Activated CD8-positive, alpha-beta T cell treated with anti-CD3 and anti-CD28 coated beads for 36 hours (primary cell): ENCODE measurements around the gene HACE1. TPM values are rescaled to one million over a fixed set of nuclear protein-coding genes. Genes with fewer than 3 reads are reported as not detected.
"Not testable (repeated sequence)": the region's sequence is repeated elsewhere in the genome, so short reads cannot be mapped to it uniquely, and the experiment has no call there.

Experiments
- ATAC-seq: fragments of 200-7000 bp; cut with Tn5 transposase; one replicate; pipeline ENCODE4 v1.10.0; 2021; ENCODE audit warnings: mild to moderate bottlenecking, moderate library complexity
- CTCF ChIA-PET: fragments of 350-600 bp; sonication (Branson Sonifier 250); formaldehyde crosslinking; loops from one replicate; lab custom pipeline; 2021; ENCODE audit warnings: antibody characterized with exemption; lab: Charles Lee
- POLR2A ChIA-PET: fragments of 350-600 bp; sonication (Branson Sonifier 250); formaldehyde crosslinking; loops from one replicate; lab custom pipeline; 2021; ENCODE audit warnings: antibody characterized with exemption; lab: Charles Lee
- DNase-seq: peaks from one replicate; pipeline ENCODE4 v3.0.0-alpha.2; 2020
- H3K27ac Mint-ChIP-seq: one replicate; pipeline ENCODE4 v1.8.0; 2021; ENCODE audit warnings: mild to moderate bottlenecking, mixed read lengths
- H3K27me3 Mint-ChIP-seq: one replicate; pipeline ENCODE4 v1.8.0; 2021; ENCODE audit warnings: mixed read lengths
- H3K36me3 Mint-ChIP-seq: one replicate; pipeline ENCODE4 v1.8.0; 2021; ENCODE audit warnings: low read depth, mixed read lengths
- H3K4me1 Mint-ChIP-seq: one replicate; pipeline ENCODE4 v1.8.0; 2021; ENCODE audit warnings: low read depth, mixed read lengths
- H3K4me3 Mint-ChIP-seq: one replicate; pipeline ENCODE4 v1.8.0; 2021; ENCODE audit warnings: mild to moderate bottlenecking, moderate library complexity, mixed read lengths
- H3K9me3 Mint-ChIP-seq: one replicate; pipeline ENCODE4 v1.8.0; 2021; ENCODE audit warnings: mixed read lengths
- CTCF ChIP-seq: fragments of 200-600 bp; IDR thresholded peaks from one replicate; pipeline ENCODE4 v1.8.0; 2022; ENCODE audit warnings: antibody characterized with exemption, mild to moderate bottlenecking
- intact Hi-C: fragments of 100-400 bp; cut with micrococcal nuclease; formaldehyde crosslinking; loops from one replicate; pipeline ENCODE4 v1.10.0; 2022
- total RNA-seq, 2 experiments: library from RNA; stranded (reverse); gene quantifications; one replicate each; pipeline ENCODE4 v1.2.3, GENCODE V29; 2021

The HACE1 gene
- total RNA-seq, 2 experiments from 2014 or later = 14.5 to 17.5 TPM

- Mint-ChIP-seq H3K4me3 (no peak overlapping the region), H3K4me1 (no peaks in the 10 kb centered on the region), H3K27me3 (no peaks in the 10 kb centered on the region), H3K27ac (no peak overlapping the region), H3K9me3 (peaks cover 20% of the 10 kb centered on the region), H3K36me3 (peaks cover 61% of the 10 kb centered on the region)
- no peak for TF ChIP-seq CTCF
- ChIA-PET POLR2A (no interaction called here), CTCF (interaction anchor here (2.6 kb wide), 1 partner anchor 71 kb away, joined by 8 read pairs; no protein-coding TSS in a partner anchor)
- DNase-seq (no peak), ATAC-seq (no peak)
- intact Hi-C loops = no loop called here
Measured at GRCh38 chr6:104754788-104755409, 104.8 kb downstream of the HACE1 start.

- intact Hi-C loops = no loop called here
- ChIA-PET POLR2A (no interaction called here), CTCF (interaction anchor here (0.6 to 1.4 kb wide), 2 partner anchors 14 to 70 kb away, joined by 3 to 5 read pairs; no protein-coding TSS in a partner anchor)
- Mint-ChIP-seq H3K4me3 (no peak overlapping the region), H3K9me3 (peaks cover 20% of the 10 kb centered on the region), H3K27me3 (no peaks in the 10 kb centered on the region), H3K36me3 (peaks cover 48% of the 10 kb centered on the region), H3K4me1 (no peaks in the 10 kb centered on the region), H3K27ac (no peak overlapping the region)
- ATAC-seq (no peak), DNase-seq (no peak)
- TF ChIP-seq CTCF = no peak
Measured at GRCh38 chr6:104753251-104753650, 106.5 kb downstream of the HACE1 start.

- DNase-seq = no peak
- ATAC-seq = no peak
- peaks cover 27% of the 10 kb centered on the region for H3K36me3 Mint-ChIP-seq
- peaks cover 12% of the 10 kb centered on the region for H3K9me3 Mint-ChIP-seq
- H3K4me3 Mint-ChIP-seq = no peak overlapping the region
- ChIA-PET CTCF (no interaction called here), POLR2A (no interaction called here)
- H3K27me3 Mint-ChIP-seq = no peaks in the 10 kb centered on the region
- intact Hi-C loops = no loop called here
- H3K4me1 Mint-ChIP-seq = no peaks in the 10 kb centered on the region
- H3K27ac Mint-ChIP-seq = no peak overlapping the region
- no peak for TF ChIP-seq CTCF
Measured at GRCh38 chr6:104750449-104750848, 109.3 kb downstream of the HACE1 start.

GRCh38 chr6:104739124-104739523 lies 120.6 kb downstream of the HACE1 start:
- H3K4me1 Mint-ChIP-seq, H3K4me3 Mint-ChIP-seq, intact Hi-C loops, POLR2A ChIA-PET, H3K9me3 Mint-ChIP-seq, DNase-seq, H3K27ac Mint-ChIP-seq, CTCF ChIA-PET, H3K27me3 Mint-ChIP-seq, ATAC-seq: not testable (repeated sequence)
- peaks cover 11% of the 10 kb centered on the region for H3K36me3 Mint-ChIP-seq

GRCh38 chr6:104737567-104737966 lies 122.2 kb downstream of the HACE1 start:
- H3K36me3 Mint-ChIP-seq, POLR2A ChIA-PET, H3K4me1 Mint-ChIP-seq, ATAC-seq, H3K4me3 Mint-ChIP-seq, CTCF ChIA-PET, intact Hi-C loops, H3K9me3 Mint-ChIP-seq, H3K27me3 Mint-ChIP-seq, H3K27ac Mint-ChIP-seq, DNase-seq: not testable (repeated sequence)

- intact Hi-C loops = no loop called here
- ATAC-seq (no peak), DNase-seq (no peak)
- H3K9me3 Mint-ChIP-seq = no peaks in the 10 kb centered on the region
- ChIA-PET POLR2A (no interaction called here), CTCF (no interaction called here)
- no peak overlapping the region for H3K27ac Mint-ChIP-seq
- no peak overlapping the region for H3K4me3 Mint-ChIP-seq
- H3K27me3 Mint-ChIP-seq = no peaks in the 10 kb centered on the region
- no peak for TF ChIP-seq CTCF
- peaks cover 5% of the 10 kb centered on the region for H3K36me3 Mint-ChIP-seq
- H3K4me1 Mint-ChIP-seq = no peaks in the 10 kb centered on the region
Measured at GRCh38 chr6:104736545-104736944, 123.2 kb downstream of the HACE1 start.
